Renal cortical epithelial cell (primary cell): ENCODE measurements around the gene PIP5KL1. TPM values are rescaled to one million over a fixed set of nuclear protein-coding genes. Genes with fewer than 3 reads are reported as not detected.

Experiments
- DNase-seq: peaks from one replicate; pipeline ENCODE4 v3.0.0-alpha.2; 2011; ENCODE audit warnings: low read depth
- total RNA-seq: library from RNA; depleted of rRNA; stranded (reverse); fragments of >200 nt; gene quantifications from 2 replicates; pipeline ENCODE4 v1.2.3, GENCODE V29; 2014

Gene PIP5KL1
- total RNA-seq, 1 donor from 2014 or later: 0.65 TPM

DNA sequence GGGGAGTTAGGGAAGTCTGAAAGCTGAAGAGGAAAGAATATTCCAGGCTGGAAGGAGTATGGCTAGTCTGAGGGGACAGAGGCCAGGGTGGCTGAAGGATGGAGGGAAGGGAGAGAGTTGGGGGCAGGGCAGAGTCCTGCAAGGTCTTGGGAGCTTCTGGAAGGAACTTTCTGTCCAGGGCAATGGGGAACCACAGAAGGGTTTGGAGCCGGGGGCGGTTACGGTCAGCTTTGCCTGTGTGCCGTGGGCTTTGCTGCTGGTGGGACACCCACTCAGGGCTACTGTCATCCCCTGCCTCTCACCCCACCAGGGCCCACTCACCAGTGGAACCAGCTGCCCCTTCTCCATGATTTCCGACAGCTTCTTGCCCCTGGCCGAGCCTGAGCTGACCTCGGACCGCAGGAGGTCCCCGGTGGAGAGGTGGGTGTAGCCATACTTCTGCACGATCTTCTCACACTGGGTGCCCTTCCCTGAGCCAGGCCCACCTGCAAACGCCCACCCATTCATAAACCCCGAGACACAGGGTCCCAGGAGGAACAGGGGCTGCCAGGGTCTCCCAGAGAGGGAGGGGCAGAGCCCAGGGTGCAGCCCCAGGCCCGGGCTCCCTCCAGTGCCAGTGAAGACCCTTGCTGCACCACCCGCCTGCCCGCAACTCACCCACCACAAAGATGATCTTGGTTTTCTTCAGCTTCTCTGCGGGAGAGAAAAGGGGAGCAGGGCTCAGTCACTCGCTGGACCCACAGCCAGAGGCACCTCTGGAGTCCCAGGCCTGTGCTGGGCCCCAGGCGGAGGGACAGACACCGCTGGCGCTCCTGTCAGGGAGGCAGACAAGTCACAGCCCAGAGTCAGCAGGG, 58.0 kb downstream of the PIP5KL1 start:
- no peak for DNase-seq

DNA sequence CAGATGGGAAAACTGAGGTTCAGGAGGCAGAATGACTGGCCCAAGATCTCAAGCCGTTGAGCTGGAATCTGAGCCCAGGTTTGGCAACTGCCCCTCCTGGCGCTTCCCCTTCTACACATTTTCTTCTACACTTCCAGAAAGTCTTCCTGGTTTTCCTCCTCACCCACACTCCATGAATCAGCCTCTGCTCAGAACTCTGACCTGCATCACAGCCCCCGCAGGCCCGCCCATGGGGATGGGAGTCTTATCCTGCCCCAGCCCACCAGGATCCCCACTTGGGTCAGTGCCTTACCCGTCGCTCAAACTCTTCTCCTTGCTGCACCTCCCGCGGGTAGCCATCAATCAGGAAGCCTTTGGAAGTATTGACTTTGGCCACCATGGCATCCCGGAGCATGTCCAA, 59.0 kb downstream of the PIP5KL1 start:
- no peak for DNase-seq

DNA sequence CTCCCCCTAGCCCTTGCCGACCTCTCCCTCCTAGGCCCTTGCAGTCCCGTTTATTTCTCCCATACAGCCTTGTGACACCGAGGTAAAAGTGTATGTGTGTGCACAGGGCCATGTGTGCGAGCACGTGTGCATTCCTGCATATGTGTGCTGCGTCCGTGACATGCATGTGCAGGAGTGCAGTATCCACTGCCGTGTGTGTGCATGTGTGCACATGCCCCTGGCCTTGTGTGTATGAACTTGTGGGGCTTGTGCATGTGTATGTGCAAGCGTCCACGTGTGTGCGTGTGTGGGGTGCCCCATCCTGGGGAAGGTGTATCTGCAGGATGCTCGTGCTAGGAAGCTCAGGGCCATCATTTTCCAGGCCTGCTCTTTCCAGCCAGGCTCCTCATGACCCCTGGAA, 59.7 kb downstream of the PIP5KL1 start:
- DNase-seq: no peak

Other genes with a start within 250 kb of the PIP5KL1 start
- gene CFAP157, start 223.8 kb downstream of the PIP5KL1 start, total RNA-seq: 0.10 TPM in 1 of 2 replicates, not detected in the other
- gene PTRH1, start 215.1 kb downstream of the PIP5KL1 start, total RNA-seq: 21.8 and 45.1 TPM in 2 replicates
- gene TTC16, start 214.7 kb downstream of the PIP5KL1 start, total RNA-seq: 0.10 TPM in 1 of 2 replicates, not detected in the other
- 3.3 and 6.4 TPM in 2 replicates for gene TOR2A, start 195.5 kb downstream of the PIP5KL1 start, total RNA-seq
- 0.05 and 0.17 TPM in 2 replicates for gene SH2D3C, start 152.1 kb downstream of the PIP5KL1 start, total RNA-seq
- gene CDK9, start 144.7 kb downstream of the PIP5KL1 start, total RNA-seq: 43.6 and 69.1 TPM in 2 replicates
- 75.2 and 136 TPM in 2 replicates for gene FPGS, start 127.9 kb downstream of the PIP5KL1 start, total RNA-seq
- gene ENG, start 76.1 kb downstream of the PIP5KL1 start, total RNA-seq: 0.87 and 6.8 TPM in 2 replicates
- gene AK1, start 53.1 kb downstream of the PIP5KL1 start, total RNA-seq: 37.3 and 43.8 TPM in 2 replicates
- gene ST6GALNAC6, start 31.2 kb downstream of the PIP5KL1 start, total RNA-seq: 23.1 and 30.5 TPM in 2 replicates
- 31.8 and 33.0 TPM in 2 replicates for gene ST6GALNAC4, start 13.7 kb downstream of the PIP5KL1 start, total RNA-seq
- 6.4 and 7.1 TPM in 2 replicates for gene DPM2, start 7.1 kb upstream of the PIP5KL1 start, total RNA-seq
- gene EEIG1, start 50.2 kb upstream of the PIP5KL1 start, total RNA-seq: 5.0 and 39.1 TPM in 2 replicates
- gene NAIF1, start 136.5 kb upstream of the PIP5KL1 start, total RNA-seq: 7.6 and 13.5 TPM in 2 replicates
- 9.8 and 12.3 TPM in 2 replicates for gene SLC25A25, start 137.5 kb upstream of the PIP5KL1 start, total RNA-seq
- 80.0 and 96.9 TPM in 2 replicates for gene PTGES2, start 197.0 kb upstream of the PIP5KL1 start, total RNA-seq
- gene LCN2, start 218.7 kb upstream of the PIP5KL1 start, total RNA-seq: 23.6 and 38.2 TPM in 2 replicates
- gene BBLN, start 229.5 kb upstream of the PIP5KL1 start, total RNA-seq: 60.3 and 79.9 TPM in 2 replicates